AG09309 (cell line): Measurements from ENCODE around the gene OGFOD3.

Experiments used
- DNase-seq: peaks from one replicate; pipeline ENCODE4 v3.0.0-alpha.2; 2010; ENCODE audit warnings: low read depth
- H3K4me3 ChIP-seq: 2 replicates; pipeline ENCODE4 v1.5.1; 2011; ENCODE audit warnings: mild to moderate bottlenecking, low read depth, low read length, moderate library complexity; ENCODE audit not compliant: control insufficient read depth
- CTCF ChIP-seq: IDR thresholded peaks from 2 replicates; pipeline ENCODE4 v1.5.1; 2011; ENCODE audit warnings: mild to moderate bottlenecking, low read depth, low read length, inconsistent platforms; ENCODE audit not compliant: insufficient read depth, control insufficient read depth; ENCODE audit errors: missing control alignments

OGFOD3 gene

GRCh38 chr17:82345151-82345976 is 73.0 kb downstream of the OGFOD3 start:
- no peak overlapping the region for H3K4me3 ChIP-seq
- no peak for DNase-seq
- no peak for TF ChIP-seq CTCF

GRCh38 chr17:82344175-82344907 is 74.0 kb downstream of the OGFOD3 start:
- no peak for TF ChIP-seq CTCF
- DNase-seq, result no peak
- H3K4me3 ChIP-seq, result no peak overlapping the region

GRCh38 chr17:82343560-82343959 is 74.8 kb downstream of the OGFOD3 start:
- DNase-seq, result no peak
- H3K4me3 ChIP-seq, result no peak overlapping the region
- no peak for TF ChIP-seq CTCF

GRCh38 chr17:82342361-82343079 is 75.9 kb downstream of the OGFOD3 start:
- no peak for DNase-seq
- no peak for TF ChIP-seq CTCF
- no peak overlapping the region for H3K4me3 ChIP-seq

GRCh38 chr17:82339634-82340580 is 78.5 kb downstream of the OGFOD3 start:
- no peak for TF ChIP-seq CTCF
- peak overlapping the region; percentile 31 for H3K4me3 ChIP-seq
- no peak for DNase-seq
